Right cardiac atrium (tissue), 5 donors: ENCODE measurements around the gene TTC38. TPM values are rescaled to one million over a fixed set of nuclear protein-coding genes. Genes with fewer than 3 reads are reported as not detected.
A peak's percentile ranks its signal among the peaks of the same experiment; 100 is the strongest.
"Not testable (repeated sequence)": the region's sequence is repeated elsewhere in the genome, so short reads cannot be mapped to it uniquely, and the experiment has no call there.

ENCODE experiments used
- ATAC-seq, 2 donors: fragments of 200-7000 bp; cut with Tn5 transposase; one replicate each; pipeline versions ENCODE4 v1.8.0 to v1.9.1; 2020; ENCODE audit warnings: moderate library complexity in 2 of 2, mild to moderate bottlenecking in 1 of 2
- DNase-seq, 3 donors: peaks; one replicate each; pipeline ENCODE4 v3.0.0-alpha.2; 2020
- H3K27ac ChIP-seq: one replicate; pipeline ENCODE4 v1.5.1; 2013; ENCODE audit warnings: mild to moderate bottlenecking, low read length, control low read depth, moderate library complexity
- H3K27me3 ChIP-seq: one replicate; pipeline ENCODE4 v1.6.1; 2013; ENCODE audit not compliant: control insufficient read depth, insufficient read depth
- H3K4me1 ChIP-seq: one replicate; pipeline ENCODE4 v1.6.1; 2013; ENCODE audit warnings: low read length; ENCODE audit not compliant: control insufficient read depth, insufficient read depth
- H3K4me3 ChIP-seq: one replicate; pipeline ENCODE4 v1.5.1; 2013; ENCODE audit warnings: low read length, control low read depth
- H3K9me3 ChIP-seq: one replicate; pipeline ENCODE4 v1.6.1; 2013; ENCODE audit warnings: low read length; ENCODE audit not compliant: control insufficient read depth
- WGBS: extraction: QIAGEN DNeasy Blood & Tissue Kit; methylation state at CpG from one replicate; pipeline ENCODE4 v1.1.7; 2013; 5-methylcytosine and 5-hydroxymethylcytosine counted together
- intact Hi-C, 4 donors: fragments of 100-400 bp; cut with DNase I; formaldehyde crosslinking; loops; one replicate each; pipeline versions ENCODE4 v1.11.0 to v1.14.0; 2022 to 2023
- polyA plus RNA-seq: library from polyadenylated mRNA; stranded (reverse); fragments of 200-250 nt; gene quantifications from one replicate; pipeline ENCODE4 v1.2.3, GENCODE V29; 2013
- total RNA-seq, 4 donors: library from RNA; stranded (reverse); fragmentation: NEBNext Ultra II Directional; extraction: Animal tissue kit (Norgen Biotek cat#: 25700); gene quantifications; one replicate each; pipeline ENCODE4 v1.2.1, GENCODE V29; 2021
- donor health status: healthy with polysubstance abuse.
- donor health status: DM: no; HTN: yes; CAD: no.
- donor health status: DM: no; HTN: no; CAD: no.
- donor health status: DM: no; HTN: yes; CAD: no; lungs with severe emphysema.
- donor health status: DM: yes; HTN: yes; CAD: no.

The TTC38 gene
- total and polyA plus RNA-seq, 5 donors = 16.6 to 30.7 (median 26.7) TPM

DNA sequence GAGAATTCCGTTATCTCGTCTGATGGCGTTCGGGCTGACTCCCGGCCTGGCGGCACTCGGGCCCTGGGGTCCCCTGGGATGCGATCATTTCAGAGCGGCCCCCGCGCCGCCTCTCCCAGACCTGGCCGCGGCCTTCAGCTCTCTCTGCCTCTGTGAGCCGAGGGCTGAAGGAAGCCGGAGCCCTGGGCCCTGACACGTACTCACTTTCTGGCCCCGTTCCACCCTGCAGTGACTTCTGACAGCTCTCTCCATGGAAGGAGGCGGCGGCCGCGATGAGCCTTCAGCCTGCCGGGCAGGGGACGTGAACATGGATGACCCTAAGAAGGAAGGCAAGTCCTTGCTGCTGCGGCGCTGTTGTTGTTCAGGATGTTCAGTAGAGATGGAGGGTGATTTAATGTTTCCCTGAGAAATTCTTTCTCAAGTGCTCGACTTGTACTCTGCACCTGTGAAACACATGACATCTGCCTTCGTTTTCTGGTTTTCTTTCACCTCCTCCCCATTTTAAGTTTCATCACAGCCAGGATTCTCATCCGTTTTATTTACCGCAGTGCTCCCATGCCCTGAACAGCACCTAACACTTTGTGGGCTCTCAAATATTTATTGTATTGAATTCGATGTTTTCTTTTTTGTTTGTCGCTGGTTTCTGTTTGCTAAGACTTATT, 29.5 kb downstream of the TTC38 start:
- peak in 2 of 3 donors; percentile 45 to 74 for DNase-seq
- no peak overlapping the region for H3K27ac ChIP-seq
- H3K4me3 ChIP-seq = peak overlapping the region; percentile 41
- no peaks in the 10 kb centered on the region for H3K27me3 ChIP-seq
- ATAC-seq = peak; percentile 3 to 10
- H3K9me3 ChIP-seq = no peaks in the 10 kb centered on the region
- H3K4me1 ChIP-seq = peaks cover 5% of the 10 kb centered on the region
- WGBS = 7% methylated on average over 32 of the region's 32 CpGs
- intact Hi-C loops = loop anchor here in 2 of 4 donors (5.0 to 10.0 kb wide), 2 partner anchors 292 to 300 kb away; no protein-coding TSS in a partner anchor

DNA sequence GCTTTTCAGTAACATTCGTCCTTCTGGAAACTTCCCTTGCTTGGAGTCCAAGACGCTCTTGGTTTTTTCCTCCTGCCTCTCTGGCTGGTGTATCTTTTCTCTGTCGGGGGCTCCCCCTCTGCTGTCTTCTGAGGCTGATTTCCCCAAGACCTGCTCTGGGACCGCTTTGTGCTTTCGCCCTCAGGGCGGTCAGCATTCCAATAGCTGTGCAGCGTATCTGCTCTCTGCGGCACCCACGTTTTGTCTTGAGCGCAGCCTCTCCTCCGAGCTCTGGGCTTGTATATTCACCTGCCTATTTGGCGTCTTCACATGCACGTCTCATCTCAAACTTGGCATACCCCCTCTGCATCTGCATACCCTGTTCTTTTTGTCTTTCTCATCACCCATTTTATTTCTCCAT, 31.3 kb downstream of the TTC38 start:
- Histone ChIP-seq H3K4me3 (no peak overlapping the region), H3K27me3 (no peaks in the 10 kb centered on the region), H3K27ac (no peak overlapping the region), H3K4me1 (peaks cover 5% of the 10 kb centered on the region), H3K9me3 (no peaks in the 10 kb centered on the region)
- DNase-seq = no peak
- WGBS = 68% methylated on average over 13 of the region's 13 CpGs
- intact Hi-C loops = loop anchor here in 2 of 4 donors (5.0 to 10.0 kb wide), 2 partner anchors 294 to 302 kb away; no protein-coding TSS in a partner anchor
- no peak for ATAC-seq

DNA sequence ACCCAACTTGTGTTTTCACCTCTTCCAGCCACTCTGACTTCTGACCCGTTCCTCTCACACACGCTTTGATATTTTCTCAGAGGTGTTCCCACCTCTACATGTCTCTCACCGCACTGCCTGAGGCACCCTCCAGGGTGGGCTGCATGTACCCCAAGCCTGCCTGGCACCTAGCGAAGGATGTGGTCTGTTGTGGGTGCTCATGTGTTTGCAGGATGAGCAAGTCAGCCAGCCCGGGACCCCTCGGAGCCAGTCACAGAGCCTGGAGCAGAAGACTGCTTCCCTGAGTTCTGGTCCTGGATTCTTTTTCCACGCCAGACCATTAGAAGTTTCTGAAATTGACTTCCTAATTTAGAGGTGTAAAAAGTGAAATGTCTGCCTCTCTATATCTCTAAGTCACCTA, 32.7 kb downstream of the TTC38 start:
- WGBS = 97% methylated on average over 7 of the region's 7 CpGs
- intact Hi-C loops = no loop called here
- Histone ChIP-seq H3K9me3 (no peaks in the 10 kb centered on the region), H3K4me3 (no peak overlapping the region), H3K27ac (no peak overlapping the region), H3K4me1 (peaks cover 5% of the 10 kb centered on the region), H3K27me3 (no peaks in the 10 kb centered on the region)
- no peak for ATAC-seq
- DNase-seq = no peak

DNA sequence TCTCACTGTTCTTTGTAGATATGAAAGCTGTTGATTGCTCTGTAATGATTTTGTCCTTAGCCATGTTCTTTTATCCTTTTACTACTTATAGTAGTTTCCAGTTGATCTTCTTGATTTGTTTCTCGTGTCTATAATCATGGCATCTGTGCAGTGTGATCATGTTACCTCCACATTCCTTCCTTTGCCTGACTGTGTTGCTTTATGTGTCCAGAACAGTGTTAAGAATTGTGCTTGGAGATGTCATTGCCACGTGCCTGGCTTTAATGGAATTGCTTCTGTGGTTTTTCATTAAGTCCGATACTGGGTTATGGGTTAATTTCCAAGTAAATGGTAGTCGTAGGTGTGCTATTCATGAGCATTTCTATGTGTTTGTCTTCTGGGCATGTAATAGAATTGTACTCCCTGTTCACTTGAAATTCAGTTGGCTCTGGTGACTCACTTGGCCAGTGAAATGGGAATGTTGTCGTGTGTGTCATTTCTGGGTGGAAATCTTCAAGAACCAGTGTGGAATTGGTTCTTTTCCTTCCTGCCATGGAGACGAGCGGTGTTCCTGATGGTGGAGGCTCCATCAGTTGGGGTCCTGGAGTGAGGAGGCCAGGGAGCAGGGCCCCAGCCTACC, 35.6 kb downstream of the TTC38 start:
- no peaks in the 10 kb centered on the region for H3K4me1 ChIP-seq
- H3K4me3 ChIP-seq = no peak overlapping the region
- no peak for DNase-seq
- no peaks in the 10 kb centered on the region for H3K9me3 ChIP-seq
- no peaks in the 10 kb centered on the region for H3K27me3 ChIP-seq
- ATAC-seq = no peak
- intact Hi-C loops = no loop called here
- WGBS = 92% methylated on average over 7 of the region's 7 CpGs
- H3K27ac ChIP-seq = no peak overlapping the region

DNA sequence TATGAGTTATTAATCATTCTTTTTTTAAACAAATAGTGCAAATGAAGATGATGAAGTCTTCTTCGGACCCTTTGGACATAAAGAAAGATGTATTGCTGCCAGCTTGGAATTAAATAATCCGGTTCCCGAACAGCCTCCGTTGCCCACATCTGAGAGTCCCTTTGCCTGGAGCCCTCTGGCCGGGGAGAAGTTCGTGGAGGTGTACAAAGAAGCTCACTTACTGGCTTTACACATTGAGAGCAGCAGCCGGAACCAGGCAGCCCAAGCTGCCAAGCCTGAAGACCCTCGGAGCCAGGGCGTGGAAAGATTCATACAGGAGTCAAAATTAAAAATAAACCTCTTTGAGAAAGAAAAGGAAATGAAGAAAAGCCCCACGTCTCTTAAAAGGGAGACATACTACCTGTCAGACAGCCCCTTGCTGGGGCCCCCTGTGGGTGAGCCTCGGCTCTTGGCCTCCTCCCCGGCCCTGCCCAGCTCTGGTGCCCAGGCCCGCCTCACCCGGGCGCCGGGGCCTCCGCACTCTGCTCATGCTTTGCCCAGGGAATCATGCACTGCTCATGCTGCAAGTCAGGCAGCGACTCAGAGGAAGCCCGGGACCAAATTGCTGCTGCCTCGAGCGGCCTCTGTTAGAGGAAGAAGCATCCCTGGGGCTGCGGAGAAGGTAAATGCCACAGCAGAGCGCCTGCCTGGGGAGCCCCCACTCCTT, 40.6 kb downstream of the TTC38 start:
- DNase-seq (no peak), ATAC-seq (peak in 1 of 2 donors; percentile 45)
- no peaks in the 10 kb centered on the region for H3K4me1 ChIP-seq
- H3K4me3 ChIP-seq = no peak overlapping the region
- H3K27me3 ChIP-seq = no peaks in the 10 kb centered on the region
- no peak overlapping the region for H3K27ac ChIP-seq
- WGBS = 87% methylated on average over 23 of the region's 23 CpGs
- no peaks in the 10 kb centered on the region for H3K9me3 ChIP-seq
- intact Hi-C loops = no loop called here

DNA sequence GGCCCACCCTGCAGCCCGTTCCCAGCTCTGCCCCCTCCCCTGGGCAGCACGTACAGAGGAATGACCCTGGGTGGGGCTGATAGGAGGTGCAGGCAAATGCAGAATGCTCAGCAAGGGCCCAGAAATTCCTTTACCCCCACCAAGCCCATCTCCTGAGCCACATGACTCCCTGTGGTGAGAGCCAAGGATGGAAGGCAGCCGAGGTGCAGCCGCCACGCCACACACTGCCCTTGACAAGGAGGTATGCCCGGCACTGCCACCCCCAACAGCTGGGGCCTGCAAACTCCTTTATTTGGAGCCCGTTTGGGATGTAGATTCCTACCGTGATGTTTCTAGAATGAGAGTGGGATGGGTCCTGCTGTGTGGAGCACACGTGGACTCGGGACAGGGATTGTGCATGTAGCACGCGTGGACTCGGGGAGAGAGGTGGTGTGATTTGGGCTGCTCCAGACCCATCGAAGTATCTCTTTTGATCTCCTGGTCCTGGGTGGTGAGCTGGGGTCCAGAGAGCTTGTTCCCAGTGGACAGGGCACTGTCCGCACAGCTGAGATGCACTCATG, 41.8 kb downstream of the TTC38 start:
- no peak overlapping the region for H3K4me3 ChIP-seq
- peak overlapping the region; percentile 22 for H3K27ac ChIP-seq
- no peaks in the 10 kb centered on the region for H3K27me3 ChIP-seq
- 77% methylated on average over 15 of the region's 15 CpGs for WGBS
- H3K4me1 ChIP-seq = no peaks in the 10 kb centered on the region
- DNase-seq = peak in 2 of 3 donors; percentile 73 to 78
- intact Hi-C loops = loop anchor here in 2 of 4 donors (5.0 to 10.0 kb wide), 3 partner anchors 187 to 317 kb away; no protein-coding TSS in a partner anchor
- peak; percentile 66 to 77 for ATAC-seq
- H3K9me3 ChIP-seq = no peaks in the 10 kb centered on the region

DNA sequence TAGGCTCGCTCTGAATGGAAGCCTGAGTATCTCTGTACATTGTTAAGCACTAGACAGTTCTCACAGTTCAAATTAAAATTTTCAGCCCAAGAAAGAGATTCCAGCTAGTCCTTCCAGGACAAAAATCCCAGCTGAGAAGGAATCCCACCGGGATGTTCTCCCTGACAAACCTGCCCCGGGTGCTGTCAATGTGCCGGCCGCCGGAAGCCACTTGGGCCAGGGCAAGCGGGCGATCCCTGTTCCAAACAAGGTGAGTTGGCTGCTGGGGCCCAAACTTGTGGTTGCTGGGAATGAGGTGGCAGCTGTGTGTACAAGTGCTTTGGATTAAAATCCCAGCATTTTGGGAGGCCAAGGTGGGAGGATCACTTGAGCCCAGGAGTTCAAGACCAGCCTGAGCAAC, 44.2 kb downstream of the TTC38 start:
- DNase-seq = no peak
- H3K9me3 ChIP-seq = no peaks in the 10 kb centered on the region
- H3K4me1 ChIP-seq = no peaks in the 10 kb centered on the region
- WGBS = 97% methylated on average over 8 of the region's 8 CpGs
- no peak overlapping the region for H3K27ac ChIP-seq
- H3K27me3 ChIP-seq = no peaks in the 10 kb centered on the region
- no peak for ATAC-seq
- intact Hi-C loops = loop anchor here in 2 of 4 donors (5.0 to 10.0 kb wide), 3 partner anchors 190 to 320 kb away; no protein-coding TSS in a partner anchor
- no peak overlapping the region for H3K4me3 ChIP-seq

DNA sequence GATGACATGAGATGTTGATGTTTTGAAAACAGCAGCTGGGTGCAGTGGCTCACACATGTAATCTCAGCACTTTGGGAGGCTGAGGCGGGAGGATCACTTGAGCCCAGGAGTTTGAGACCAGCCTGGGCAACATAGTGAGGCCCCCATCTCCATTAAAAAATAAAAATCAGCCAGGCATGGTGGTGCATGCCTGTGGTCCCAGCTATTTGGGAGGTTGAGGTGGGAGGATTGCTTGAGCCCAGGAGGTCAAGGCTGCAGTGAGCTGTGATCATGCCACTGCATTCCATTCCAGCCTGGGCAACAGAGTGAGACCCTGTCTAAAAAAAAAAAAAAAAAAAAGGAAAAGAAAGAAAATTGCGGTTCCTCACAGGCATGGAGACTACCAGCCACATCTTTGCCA, 45.0 kb downstream of the TTC38 start:
- DNase-seq, H3K4me1 ChIP-seq, H3K27ac ChIP-seq, H3K4me3 ChIP-seq, ATAC-seq, H3K9me3 ChIP-seq, H3K27me3 ChIP-seq: not testable (repeated sequence)
- intact Hi-C loops = loop anchor here in 2 of 4 donors (5.0 to 10.0 kb wide), 3 partner anchors 191 to 321 kb away; no protein-coding TSS in a partner anchor
- 99% methylated on average over 2 of the region's 2 CpGs for WGBS

DNA sequence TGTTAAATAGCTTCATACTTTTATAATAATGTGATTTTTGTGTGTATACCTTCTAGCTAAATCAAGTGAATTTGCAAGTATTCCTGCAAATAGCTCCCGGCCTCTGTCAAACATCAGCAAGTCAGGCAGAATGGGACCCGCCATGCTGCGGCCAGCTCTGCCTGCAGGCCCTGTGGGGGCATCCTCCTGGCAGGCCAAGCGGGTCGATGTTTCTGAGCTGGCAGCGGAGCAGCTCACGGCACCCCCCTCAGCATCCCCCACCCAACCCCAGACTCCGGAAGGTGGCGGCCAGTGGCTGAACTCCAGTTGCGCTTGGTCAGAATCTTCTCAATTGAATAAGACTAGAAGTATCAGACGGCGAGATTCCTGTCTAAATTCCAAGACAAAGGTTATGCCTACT, 48.2 kb downstream of the TTC38 start:
- Histone ChIP-seq H3K4me1 (no peaks in the 10 kb centered on the region), H3K9me3 (no peaks in the 10 kb centered on the region), H3K27ac (no peak overlapping the region), H3K27me3 (no peaks in the 10 kb centered on the region), H3K4me3 (no peak overlapping the region)
- DNase-seq (no peak), ATAC-seq (no peak)
- intact Hi-C loops = loop anchor here (2.0 to 10.0 kb wide), 3 partner anchors 189 to 321 kb away; no protein-coding TSS in a partner anchor
- 91% methylated on average over 12 of the region's 12 CpGs for WGBS

DNA sequence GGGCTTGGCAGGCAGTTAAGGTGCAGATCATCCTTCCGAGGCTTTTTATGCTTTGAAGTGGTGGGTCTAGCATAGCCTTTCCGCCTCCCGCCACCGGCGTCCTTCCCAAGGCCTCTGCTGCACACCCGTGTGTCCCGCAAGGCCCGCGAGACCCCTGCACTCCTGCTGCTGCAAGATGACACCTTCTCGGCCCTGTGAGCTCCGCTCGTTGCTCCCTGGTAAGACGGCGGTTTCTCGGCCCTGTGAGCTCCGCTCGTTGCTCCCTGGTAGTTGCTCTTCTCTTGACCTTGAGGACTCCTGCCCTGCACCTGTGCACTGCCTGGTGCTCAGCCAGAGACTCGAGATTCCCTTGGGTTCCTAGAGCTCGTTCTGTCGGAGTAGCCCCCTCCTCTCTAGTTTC, 49.8 kb downstream of the TTC38 start:
- Histone ChIP-seq H3K4me1 (no peaks in the 10 kb centered on the region), H3K4me3 (no peak overlapping the region), H3K9me3 (no peaks in the 10 kb centered on the region), H3K27me3 (no peaks in the 10 kb centered on the region), H3K27ac (no peak overlapping the region)
- WGBS = 87% methylated on average over 20 of the region's 20 CpGs
- DNase-seq (no peak), ATAC-seq (no peak)
- intact Hi-C loops = loop anchor here in 2 of 4 donors (5.0 to 10.0 kb wide), 2 partner anchors 190 to 323 kb away; no protein-coding TSS in a partner anchor
